GM19351 (cell line): ENCODE measurements around the gene IL21R.

Experiments used
- ATAC-seq: cut with Tn5 transposase; IDR thresholded peaks from one replicate; pipeline ENCODE4 v1.9.1; 2021; ENCODE audit warnings: mild to moderate bottlenecking, moderate library complexity; ENCODE audit not compliant: unreplicated experiment

The IL21R gene

DNA sequence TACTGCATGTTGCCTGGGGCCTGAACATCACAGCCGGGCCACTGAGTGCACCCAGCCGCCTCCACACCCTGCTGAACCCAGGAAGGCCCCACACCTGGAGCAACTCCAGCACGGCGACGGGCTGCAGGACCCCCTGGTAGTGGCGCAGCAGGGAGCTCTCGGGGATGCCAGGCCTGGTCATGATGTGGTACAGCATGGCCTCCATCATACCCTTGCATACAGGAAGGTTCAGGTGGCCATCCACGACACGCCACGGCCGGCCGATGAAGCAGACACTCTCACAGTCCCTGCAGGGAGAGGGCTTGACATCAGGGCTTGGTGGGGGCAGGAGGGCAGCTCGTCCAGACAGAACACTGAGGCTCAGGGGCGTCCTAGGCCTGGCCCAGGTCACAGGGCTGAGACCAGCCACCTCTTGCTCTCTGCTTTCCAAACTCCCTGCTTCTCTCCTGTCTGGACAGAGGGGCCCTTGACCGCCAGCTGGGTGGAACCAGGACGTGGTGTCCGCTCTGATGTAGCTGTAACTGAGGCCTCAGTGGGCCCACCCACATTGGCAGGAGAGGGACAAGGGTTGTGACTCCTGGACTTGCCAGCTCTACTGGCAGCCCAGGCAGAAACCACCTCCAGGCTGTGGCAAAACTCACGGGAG lies 60.3 kb downstream of the IL21R start:
- ATAC-seq, result no peak

DNA sequence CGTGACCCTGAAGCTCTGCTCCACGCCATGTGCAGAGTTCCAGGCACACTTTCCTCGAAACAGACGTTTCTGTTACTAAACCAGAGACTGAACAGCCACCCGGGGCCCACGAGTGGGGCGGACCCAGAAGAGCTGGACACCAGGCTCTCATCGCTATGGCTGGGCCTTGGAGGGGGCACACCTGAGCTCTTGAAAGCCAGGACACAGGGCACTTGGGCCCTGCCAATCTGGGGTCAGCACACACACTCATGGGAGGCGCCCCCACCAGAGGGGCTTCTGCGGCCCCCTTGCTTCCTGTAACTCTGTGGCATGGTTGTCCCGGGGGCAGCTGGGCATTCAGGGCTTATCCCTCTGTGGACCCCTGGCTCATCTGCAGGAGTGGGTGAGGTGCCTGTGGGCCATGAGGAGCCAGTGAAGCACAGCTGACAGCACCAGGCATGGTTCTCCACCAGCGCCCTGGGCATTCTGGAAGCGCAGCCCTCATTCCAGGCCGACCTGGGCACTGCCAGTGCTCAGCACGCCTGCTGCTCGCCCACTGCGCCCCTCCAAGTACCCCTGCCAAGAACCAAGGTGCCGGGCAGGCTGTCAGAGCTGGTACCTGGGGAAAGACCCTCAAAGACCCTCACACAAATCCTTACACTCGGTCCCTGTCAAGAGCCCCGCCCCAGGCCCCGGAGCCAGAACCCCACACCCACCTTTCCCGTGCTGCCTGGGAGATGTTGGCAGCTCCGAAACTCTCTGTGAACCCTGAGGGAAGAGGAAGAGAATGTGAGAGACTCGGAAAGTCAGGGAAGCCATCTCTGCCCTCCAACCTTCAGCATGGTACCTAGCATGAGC lies 61.1 kb downstream of the IL21R start:
- no peak for ATAC-seq

DNA sequence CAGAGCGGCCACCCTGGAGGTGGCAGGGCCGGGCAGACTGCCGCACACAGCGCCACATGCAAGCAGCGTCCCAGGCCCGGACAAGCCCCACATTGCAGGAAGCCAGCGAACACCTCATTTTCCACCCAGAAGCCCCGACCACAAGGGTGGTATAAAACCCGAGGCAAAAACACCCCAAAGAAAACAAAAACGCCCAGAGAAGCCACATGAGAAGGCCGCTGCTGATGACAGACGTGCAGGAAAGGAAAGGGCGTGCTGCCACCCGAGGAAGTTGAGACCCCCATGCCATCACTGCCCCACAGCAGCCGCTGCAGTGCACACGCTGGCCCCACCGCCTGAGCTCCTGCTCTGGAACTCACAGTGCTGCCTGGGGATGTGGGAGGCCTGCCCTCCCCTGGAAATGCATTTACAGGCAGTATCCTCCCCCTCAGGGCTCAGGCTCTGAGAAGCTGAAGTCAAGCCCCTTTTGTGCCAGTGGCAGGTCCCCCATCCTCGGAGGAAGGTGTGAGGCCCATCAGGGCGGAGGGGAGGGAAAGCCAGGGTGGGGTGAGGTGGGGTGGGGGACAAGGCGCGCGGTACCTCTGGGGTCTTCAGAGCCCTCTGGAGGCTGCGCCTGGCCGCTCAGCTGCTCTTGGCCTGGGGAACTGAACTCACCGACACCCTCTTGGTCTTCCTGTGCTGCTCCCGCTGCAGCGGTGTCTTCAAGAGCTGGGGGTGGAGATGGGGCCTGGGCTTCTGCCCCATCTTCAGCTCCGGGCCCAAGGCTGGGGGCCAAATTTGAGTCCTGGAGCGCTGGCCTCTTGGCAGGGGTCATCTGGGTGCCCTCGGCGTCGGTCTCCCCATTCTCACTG lies 62.0 kb downstream of the IL21R start:
- ATAC-seq, result no peak

DNA sequence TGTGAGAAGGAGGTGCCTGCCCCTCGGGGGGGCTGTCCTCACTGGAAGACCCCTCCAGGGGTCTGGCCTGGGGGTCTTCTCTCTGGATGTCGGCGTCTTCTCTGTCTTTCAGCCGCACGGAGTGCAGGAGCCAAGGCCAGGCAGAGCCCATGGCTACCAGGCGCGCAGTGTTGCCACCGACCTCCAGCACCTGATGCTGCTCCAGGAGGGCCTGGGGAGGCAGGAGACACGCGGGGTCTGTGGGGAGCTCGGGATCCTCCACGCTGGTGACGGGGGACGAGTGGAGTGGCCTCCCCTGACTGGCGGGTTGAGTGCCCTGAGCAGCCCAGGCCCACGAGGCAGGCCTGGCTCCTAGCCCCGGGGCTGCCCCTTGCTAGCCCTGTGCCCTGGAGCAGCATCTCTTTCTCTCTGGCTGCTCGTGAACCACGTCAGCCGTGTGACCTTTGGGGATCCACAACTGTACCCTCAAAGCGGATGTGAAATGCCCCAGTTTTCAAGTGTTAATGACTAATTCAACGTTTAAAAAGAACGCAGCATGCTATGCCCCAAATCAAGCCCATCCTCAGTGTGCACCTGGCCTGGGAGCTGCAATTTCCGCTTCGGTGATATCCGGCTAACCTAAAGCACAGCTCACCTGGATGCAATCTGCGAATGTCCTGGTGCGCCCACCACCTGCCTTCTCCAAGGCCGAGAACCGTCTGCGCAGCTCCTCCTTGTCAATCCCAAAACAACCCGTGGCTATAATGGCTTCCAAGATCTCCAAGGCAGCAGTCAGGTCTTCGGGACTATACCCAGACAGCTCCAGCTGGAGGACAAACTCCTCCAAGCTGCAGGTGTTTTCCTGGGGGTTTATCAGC lies 62.9 kb downstream of the IL21R start:
- ATAC-seq, result no peak

DNA sequence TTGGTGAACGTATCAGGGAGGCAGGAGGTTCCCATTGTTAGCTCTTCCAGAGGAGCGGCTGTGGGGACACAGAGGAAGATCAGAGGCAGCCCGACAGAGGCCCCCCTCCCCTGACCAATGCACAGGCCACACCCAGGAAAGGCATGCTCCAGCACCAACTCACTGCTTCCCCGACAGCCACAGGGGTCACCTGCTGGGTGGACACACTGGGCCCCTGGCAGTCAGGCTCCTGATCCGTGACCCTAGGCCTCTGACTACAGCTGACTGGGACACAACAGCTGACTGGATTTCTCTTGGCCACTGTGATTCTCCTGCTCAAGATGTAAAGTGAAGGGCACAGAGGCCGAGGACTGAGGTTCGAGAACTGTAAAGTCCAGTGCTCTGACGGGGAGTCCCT lies 63.5 kb downstream of the IL21R start:
- ATAC-seq, result no peak

DNA sequence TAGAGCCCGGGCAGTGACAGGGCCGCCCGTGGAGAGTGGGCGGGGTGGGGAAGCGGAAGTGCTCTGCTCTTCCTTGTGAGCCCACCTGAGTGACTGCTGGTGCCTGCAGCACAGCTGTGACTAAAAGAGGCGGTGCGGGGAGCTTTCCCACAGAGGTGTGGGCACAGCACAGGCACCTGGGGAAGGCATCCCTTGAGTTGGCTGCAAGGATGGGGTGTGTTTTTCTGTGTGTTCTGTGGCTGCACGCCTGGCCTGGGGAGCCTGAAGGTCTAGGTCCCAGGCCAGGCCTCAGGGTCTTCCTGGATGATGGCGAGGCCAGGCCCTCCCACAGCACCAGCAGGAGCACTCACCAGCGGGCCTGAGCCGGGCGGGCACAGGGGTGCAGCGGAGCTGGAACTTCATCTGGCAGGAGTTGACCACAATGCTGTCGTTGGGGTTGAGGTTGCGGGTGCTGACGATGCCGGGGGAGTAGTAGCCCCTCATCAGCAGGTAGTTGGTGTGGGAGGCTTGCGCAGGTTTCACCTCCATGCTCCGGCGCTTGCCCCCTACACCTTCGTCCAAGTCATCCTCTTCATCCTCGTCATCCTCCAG lies 67.1 kb downstream of the IL21R start:
- no peak for ATAC-seq

DNA sequence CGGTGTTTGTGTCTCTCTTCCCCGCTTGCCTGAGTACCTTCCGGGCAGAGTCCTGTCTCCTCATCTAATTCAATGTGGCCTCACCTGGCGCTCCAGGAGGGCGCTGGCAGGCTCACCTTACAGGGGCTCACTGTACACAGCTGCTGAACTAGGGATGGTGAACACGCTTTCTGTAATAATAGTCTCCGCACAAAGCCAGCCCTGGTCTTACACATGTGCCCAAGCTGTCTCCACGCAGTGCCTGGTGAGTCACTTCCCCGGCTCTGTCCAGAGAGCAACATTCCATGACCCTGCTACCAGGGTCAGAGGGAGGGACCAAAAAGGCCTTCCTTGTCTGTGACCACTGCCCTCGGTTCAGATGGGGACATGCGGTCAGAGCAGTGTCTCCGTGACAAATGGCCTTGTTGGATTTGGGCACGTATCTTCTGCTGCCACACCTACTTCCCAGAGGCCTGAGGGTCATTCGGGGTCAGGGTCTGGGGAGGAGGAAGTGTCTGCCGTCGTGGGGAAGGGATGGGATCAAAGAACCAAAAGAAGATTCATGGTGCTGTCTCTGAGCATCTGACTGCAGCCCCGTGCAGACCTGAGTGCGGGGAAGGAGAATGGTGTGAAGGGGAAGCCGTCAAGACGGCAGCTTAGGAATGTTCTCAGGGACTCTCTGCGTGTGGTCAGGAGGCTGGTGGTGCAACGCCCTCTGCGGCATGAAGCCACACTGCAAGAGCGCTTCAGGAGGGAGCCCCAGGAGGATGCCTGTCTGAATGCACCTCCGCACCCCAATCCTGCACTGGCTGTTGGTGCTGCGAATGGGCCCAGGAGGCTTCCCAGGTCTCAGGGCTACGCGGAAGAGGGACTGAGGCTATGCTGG lies 68.8 kb downstream of the IL21R start:
- no peak for ATAC-seq

DNA sequence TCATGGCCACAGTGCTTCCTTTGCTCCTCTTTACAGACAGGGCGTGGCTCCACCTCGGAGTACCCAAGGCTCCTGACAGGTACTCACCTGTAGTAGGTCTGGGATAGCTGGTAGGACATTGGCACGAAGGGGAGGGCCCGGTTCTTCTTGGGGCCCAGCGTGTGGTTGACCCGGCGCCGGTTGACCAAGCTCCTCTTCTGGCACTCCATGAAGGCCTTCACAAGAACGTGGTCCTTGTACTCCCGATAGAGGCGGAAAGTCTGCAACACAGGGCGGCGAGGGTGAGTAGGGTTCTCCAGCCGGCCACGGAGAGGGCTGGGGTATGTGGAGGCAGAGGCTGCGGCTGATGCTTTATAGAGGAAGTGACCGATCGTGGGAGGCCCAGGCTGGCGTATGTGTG lies 69.7 kb downstream of the IL21R start:
- ATAC-seq, result no peak

DNA sequence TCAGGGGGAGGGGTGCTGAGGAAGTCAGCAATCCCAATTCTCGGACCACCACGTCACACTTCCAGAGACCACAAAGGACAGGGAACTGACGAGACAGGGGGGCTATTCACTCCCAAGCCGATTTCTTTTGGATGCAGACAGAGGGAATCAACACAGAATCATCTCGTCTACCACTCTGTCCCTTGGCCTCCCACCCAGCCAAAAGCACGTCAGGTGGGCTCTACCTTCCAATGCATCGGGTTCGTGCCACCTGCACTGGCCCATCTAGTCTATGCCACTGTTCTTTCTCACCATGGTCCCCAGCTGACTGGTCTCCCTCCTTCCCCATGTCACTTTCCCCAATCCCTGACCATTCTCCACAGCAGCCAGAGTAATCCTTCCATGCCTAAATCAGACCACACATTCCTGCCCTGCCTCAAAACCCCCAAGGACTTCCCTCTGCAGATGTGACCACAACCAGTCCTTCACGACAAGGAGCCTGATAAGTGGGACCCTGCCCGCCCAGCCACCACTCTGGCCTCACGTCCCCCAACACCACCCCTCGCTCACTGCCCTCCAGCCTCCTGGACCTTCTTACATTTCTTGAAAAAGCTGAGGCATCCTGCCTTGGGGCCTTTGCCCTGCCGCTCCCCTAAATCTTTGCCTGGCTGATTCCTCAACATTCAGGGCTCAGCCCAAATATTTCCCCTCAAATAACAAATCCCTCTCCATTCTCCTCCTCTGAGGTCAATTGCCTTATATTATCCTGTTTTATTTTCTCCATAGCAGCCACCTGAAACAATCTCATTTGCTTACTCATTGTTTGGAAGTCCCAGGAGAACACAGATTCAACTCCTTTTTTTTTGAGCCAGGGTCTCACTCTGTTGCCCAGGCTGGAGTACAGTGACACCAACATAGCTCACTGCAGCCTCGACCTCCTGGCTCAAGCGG lies 70.4 kb downstream of the IL21R start:
- no peak for ATAC-seq

DNA sequence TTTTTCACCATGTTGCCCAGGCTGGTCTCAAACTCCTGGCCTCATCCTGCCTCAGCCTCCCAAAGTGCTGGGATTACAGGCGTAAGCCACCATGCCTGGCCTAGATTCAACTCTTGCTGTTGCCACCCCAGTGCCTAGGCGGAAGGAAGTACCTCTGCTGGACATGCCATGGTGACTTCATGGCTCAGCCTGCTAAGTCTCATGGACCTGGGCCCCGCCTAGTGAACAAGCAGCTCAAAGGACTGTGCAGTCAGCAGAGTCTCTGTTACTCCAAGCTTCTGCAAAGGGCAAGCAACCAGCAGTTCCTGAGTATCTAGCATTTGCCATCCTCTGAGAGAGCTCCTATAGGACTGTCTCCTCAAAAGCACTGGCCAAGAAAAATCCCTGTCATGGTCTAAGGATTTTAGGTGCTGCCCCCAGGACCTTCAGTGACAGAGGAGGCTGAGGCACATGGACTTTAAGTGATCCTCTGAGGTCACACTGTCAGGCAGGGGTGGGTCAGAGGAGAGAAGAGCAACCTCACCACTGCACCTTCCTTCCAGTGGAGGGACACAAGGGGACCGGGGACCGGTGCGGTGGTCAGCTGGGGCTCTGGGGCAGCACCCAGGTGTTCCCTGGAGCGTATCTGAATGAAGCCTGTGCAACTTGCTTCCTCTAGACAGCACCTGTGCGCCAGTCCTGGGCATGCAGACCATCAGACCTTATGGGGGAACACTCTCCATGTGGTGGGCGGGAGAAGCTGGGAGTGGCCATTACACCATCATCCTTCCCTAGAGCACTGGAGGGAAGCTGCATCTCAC lies 71.3 kb downstream of the IL21R start:
- ATAC-seq, result no peak

DNA sequence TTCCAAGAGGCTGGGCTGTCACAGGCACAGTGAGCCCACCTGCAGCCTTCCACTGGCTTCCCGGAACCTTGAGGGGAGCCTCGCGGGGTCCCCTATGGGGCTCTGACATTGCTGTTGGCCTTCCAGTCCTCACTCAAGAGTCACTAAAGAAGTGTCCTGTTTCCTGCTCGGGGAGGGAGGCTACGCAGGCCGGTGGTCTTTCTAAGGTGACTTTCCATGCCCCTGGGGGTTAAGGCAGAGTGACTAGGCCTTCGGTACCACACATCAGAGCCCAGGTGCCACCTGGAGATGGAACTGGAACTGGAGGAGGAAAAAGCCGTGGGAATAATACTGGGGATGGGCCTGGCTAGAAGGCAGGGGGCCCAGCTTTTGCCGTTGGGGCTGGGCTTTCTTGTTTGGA lies 72.1 kb downstream of the IL21R start:
- no peak for ATAC-seq

DNA sequence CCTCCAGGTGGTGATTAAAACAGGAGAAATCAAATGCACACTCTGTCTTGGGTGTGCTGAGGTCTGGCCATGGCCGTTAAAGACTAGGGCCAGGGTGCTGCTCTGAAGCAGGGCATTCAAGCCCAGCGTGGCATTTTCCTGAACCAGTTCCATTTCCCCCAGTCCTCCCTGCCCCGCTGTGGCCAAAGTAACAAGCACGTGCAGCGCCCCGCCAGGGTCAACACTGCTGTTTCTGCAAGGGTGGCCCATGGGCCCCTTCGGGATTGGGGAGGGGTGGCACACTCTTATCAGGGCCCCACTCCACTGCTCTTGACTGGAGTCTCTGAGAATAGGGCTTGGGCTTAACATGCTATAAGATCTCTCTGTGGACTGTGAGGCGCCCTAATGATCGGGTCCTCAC lies 72.9 kb downstream of the IL21R start:
- no peak for ATAC-seq

DNA sequence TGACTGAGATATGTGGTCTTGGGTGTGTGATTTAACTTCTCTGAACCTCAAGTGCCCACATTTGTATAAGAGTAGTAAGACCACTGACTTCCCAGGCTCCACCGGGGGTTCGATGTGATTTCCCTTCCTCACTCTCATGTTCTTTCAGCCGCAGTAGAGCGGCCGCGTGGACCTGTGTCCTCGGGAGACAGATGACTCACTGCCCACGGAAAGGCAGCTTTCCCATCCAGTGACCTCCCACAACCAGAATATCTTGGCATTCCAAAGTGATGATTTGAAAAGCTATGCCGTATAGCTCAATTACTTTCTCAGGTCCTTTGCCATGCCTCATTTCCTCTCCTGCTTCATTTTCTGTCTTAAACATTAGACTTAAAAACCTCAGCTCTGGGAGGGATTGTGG lies 73.6 kb downstream of the IL21R start:
- no peak for ATAC-seq

DNA sequence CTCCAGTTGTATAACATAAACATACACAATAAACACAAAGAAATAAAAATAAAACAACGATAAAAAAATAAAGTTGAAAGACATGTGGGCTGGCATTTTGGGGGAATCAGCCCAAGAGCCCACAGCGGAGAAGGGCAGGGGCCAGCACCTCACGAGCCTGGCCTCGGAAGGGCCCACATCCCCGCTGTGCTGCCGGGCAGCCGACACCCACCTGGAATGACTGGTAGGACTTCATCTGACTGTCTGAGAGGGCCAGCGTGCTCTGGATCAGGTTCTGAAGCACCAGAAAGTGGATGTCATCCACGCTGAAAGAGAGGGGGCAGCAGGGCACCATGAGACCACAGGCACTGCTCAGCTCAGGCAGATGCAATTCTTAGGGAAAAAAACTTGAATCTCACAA lies 74.3 kb downstream of the IL21R start:
- ATAC-seq, result no peak

DNA sequence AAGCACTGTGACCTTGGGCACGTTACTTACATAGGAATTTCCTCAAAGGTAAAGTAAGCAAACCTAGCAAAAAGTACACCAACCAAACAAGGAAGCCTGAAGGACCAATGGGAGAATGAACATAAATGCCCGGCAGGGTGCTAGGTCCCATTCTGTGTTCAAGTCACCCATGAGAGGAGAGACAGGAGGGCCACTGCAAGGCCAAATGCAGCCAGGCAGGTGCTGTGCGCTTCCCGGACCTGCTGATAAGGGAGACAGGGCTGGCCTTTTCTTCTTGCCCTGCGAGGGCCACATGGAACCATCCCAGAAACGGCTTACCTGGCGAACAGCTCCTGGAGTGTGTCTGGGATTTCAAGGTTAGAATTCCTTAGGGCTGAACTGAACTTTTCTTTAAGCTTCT lies 78.8 kb downstream of the IL21R start:
- ATAC-seq, result no peak

DNA sequence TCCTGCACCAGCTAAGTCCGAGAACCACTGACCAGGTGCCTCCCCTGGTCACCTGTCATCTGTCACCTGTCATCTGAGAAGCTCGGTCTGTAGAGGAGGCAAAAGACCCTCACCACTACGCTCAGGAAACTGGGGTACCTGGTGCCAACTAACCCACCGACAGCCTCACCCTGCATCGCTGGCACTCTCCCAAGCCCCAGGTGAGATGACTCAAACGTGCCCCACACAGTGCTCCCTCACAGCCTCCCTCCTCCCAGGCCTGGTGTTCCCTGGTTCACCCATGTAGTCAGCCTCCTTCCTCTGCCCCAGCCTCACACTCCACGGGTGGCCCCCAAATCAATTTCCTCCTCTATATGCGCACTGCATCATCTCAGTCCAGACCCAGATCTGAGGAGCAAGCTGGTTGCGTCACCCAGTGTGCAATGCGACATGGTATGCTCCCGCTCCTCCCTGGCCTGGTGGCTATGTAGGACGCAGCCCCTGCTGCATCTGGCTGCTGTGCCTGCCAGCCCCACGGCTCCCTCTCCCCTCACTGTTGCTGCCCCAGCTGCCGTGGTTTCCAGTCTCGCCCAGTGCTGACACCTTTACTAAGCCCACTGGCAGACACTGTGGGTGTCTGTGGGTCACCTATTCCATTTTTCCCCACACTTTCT lies 79.4 kb downstream of the IL21R start:
- no peak for ATAC-seq
